Endothelial cell of umbilical vein (primary cell): ENCODE results near the gene SDC1. TPM values are rescaled to one million over a fixed set of nuclear protein-coding genes. Genes with fewer than 3 reads are reported as not detected.

ENCODE experiments used
- BruUV-seq: library from RNA; stranded (reverse); fragments of 400-500 nt; replicated peaks from 2 replicates; lab custom pipeline; 2021; lab: Mats Ljungman, UMichigan
- CTCF ChIA-PET: fragments of 300-600, 350-600 bp; sonication (Branson Sonifier 250); formaldehyde crosslinking; loops from one replicate; lab custom pipeline; 2021; ENCODE audit warnings: antibody characterized with exemption, inconsistent platforms; lab: Charles Lee
- POLR2A ChIA-PET: fragments of 300-600, 350-600 bp; sonication (Branson Sonifier 250); formaldehyde crosslinking; loops from one replicate; lab custom pipeline; 2021; ENCODE audit warnings: antibody characterized with exemption, inconsistent platforms; lab: Charles Lee
- DNase-seq: peaks from one replicate; pipeline ENCODE4 v3.0.0-alpha.2; 2011; ENCODE audit warnings: low read depth, low spot score
- FAIRE-seq: peaks from 2 replicates; lab custom pipeline; 2011; peaks lifted over from hg19 to GRCh38; lab: Jason Lieb, UNC
- H2AFZ ChIP-seq: 2 replicates; pipeline ENCODE4 v1.6.0; 2012; ENCODE audit warnings: low read depth, low read length, control low read depth, inconsistent platforms
- H3K27ac ChIP-seq: 2 replicates; pipeline ENCODE4 v1.5.1; 2011; ENCODE audit warnings: low read depth, mild to moderate bottlenecking, control low read depth, low read length, moderate library complexity; ENCODE audit not compliant: insufficient read depth
- H3K27me3 ChIP-seq, 2 experiments: 2 replicates each; pipeline versions ENCODE4 v1.6.0 to v1.6.1; 2011; ENCODE audit warnings: low read length in 2 of 2, mixed read lengths in 1 of 2; ENCODE audit not compliant: control insufficient read depth in 2 of 2, insufficient read depth in 2 of 2
- H3K36me3 ChIP-seq, 2 experiments: 2 replicates in 1 of 2; 3 replicates in 1 of 2; pipeline ENCODE4 v1.5.1; 2011; ENCODE audit warnings: low read length in 2 of 2, mild to moderate bottlenecking in 1 of 2, moderate library complexity in 1 of 2; ENCODE audit not compliant: control insufficient read depth in 2 of 2, insufficient read depth in 2 of 2; ENCODE audit errors: extremely low read depth in 1 of 2
- H3K4me1 ChIP-seq: 3 replicates; pipeline ENCODE4 v1.5.1; 2011; ENCODE audit warnings: mild to moderate bottlenecking, low read length; ENCODE audit not compliant: control insufficient read depth, insufficient read depth; ENCODE audit errors: extremely low read depth
- H3K4me2 ChIP-seq: 2 replicates; pipeline ENCODE4 v1.6.1; 2011; ENCODE audit warnings: low read length, control low read depth, mixed read lengths; ENCODE audit not compliant: insufficient read depth
- H3K4me3 ChIP-seq, 3 experiments: fragments of 200-600 bp in 1 of 3; sonication (generic), shearing (Covaris generic) in 1 of 3; replicated peaks in 1 of 3; 2 replicates each; pipeline ENCODE4 v1.5.1; 2011 to 2016; ENCODE audit warnings: control low read depth in 3 of 3, low read length in 3 of 3, mild to moderate bottlenecking in 2 of 3, inconsistent platforms in 1 of 3, low read depth in 1 of 3, moderate library complexity in 1 of 3; ENCODE audit not compliant: insufficient read depth in 1 of 3
- H3K79me2 ChIP-seq: 2 replicates; pipeline ENCODE4 v1.6.0; 2012; ENCODE audit warnings: low read length, inconsistent platforms; ENCODE audit not compliant: control insufficient read depth, insufficient read depth
- H3K9ac ChIP-seq: replicated peaks from 2 replicates; pipeline ENCODE3; 2011; ENCODE audit warnings: low read length, control low read depth; ENCODE audit not compliant: insufficient read depth; ENCODE audit errors: extremely low read depth
- H3K9me1 ChIP-seq: replicated peaks from 3 replicates; pipeline ENCODE4 v1.6.0; 2011; ENCODE audit warnings: mild to moderate bottlenecking, low read length; ENCODE audit not compliant: control insufficient read depth, insufficient read depth; ENCODE audit errors: extremely low read depth
- H3K9me3 ChIP-seq: replicated peaks from 2 replicates; pipeline ENCODE4 v1.5.1; 2012; ENCODE audit warnings: low read length, inconsistent platforms; ENCODE audit not compliant: control insufficient read depth, insufficient read depth
- H4K20me1 ChIP-seq: replicated peaks from 2 replicates; pipeline ENCODE3; 2011; ENCODE audit warnings: mild to moderate bottlenecking, low read length; ENCODE audit not compliant: control insufficient read depth, insufficient read depth; ENCODE audit errors: extremely low read depth
- EZH2 ChIP-seq: IDR thresholded peaks from 2 replicates; pipeline ENCODE4 v1.6.1; 2012; ENCODE audit warnings: borderline replicate concordance, low read depth, mild to moderate bottlenecking, moderate library complexity, low read length, inconsistent platforms; ENCODE audit not compliant: severe bottlenecking
- FOS ChIP-seq: IDR thresholded peaks from 2 replicates; pipeline ENCODE4 v1.6.1; 2011; ENCODE audit warnings: mild to moderate bottlenecking, low read length, moderate library complexity, borderline replicate concordance; ENCODE audit not compliant: insufficient read depth
- GATA2 ChIP-seq: IDR thresholded peaks from 2 replicates; pipeline ENCODE4 v1.7.0; 2011; ENCODE audit warnings: low read depth, mild to moderate bottlenecking, moderate library complexity, mixed read lengths, low read length; ENCODE audit not compliant: insufficient read length, insufficient read depth
- JUN ChIP-seq: IDR thresholded peaks from 2 replicates; pipeline ENCODE4 v1.6.1; 2011; ENCODE audit warnings: borderline replicate concordance, low read depth; ENCODE audit not compliant: insufficient read length, insufficient read depth
- MYC ChIP-seq: IDR thresholded peaks from one replicate; pipeline ENCODE4 v1.6.1; 2011; ENCODE audit warnings: mild to moderate bottlenecking, low read depth, low read length
- POLR2A ChIP-seq: IDR thresholded peaks from 2 replicates; pipeline ENCODE4 v1.6.1; 2012; ENCODE audit warnings: low read depth, mild to moderate bottlenecking, control low read depth, low read length
- POLR2AphosphoS5 ChIP-seq: IDR thresholded peaks from 2 replicates; pipeline ENCODE4 v1.6.1; 2012; ENCODE audit warnings: low read depth, mild to moderate bottlenecking, control low read depth, low read length, moderate library complexity; ENCODE audit not compliant: insufficient read depth
- dilution Hi-C: fragments of 300-500 bp; cut with MboI; formaldehyde crosslinking; loops from one replicate; pipeline ENCODE4 v1.15.0; 2019; ENCODE audit warnings: low sequenced_read_pairs; ENCODE audit not compliant: extremely low pct_ligation_motif_present
- intact Hi-C: fragments of 100-400 bp; cut with micrococcal nuclease; formaldehyde crosslinking; loops from one replicate; pipeline ENCODE4 v1.10.0; 2022
- polyA plus RNA-seq, 4 experiments: library from polyadenylated mRNA; depleted of rRNA in 3 of 4; stranded (reverse) in 3 of 4; unstranded in 1 of 4; fragments of >200 nt; gene quantifications; 2 replicates each; pipeline versions ENCODE4 v1.2.1 to v1.2.3, GENCODE V29; 2011 to 2012; ENCODE audit warnings: missing spikeins in 1 of 4
- total RNA-seq: library from RNA; stranded (reverse); gene quantifications from 2 replicates; pipeline ENCODE4 v1.2.3, GENCODE V29; 2021
- TF ChIP-seq, protein P1 (sequence below): IDR thresholded peaks from 2 replicates; pipeline ENCODE4 v1.6.1; 2011; ENCODE audit not compliant: insufficient read depth, insufficient read length
- TF ChIP-seq, protein P2 (sequence below), 2 donors: IDR thresholded peaks; 1 replicate in 1 of 2; 2 replicates in 1 of 2; pipeline ENCODE4 v1.5.1; 2011; ENCODE audit warnings: low read length in 2 of 2, mild to moderate bottlenecking in 2 of 2, moderate library complexity in 2 of 2, control low read depth in 1 of 2, inconsistent platforms in 1 of 2, low read depth in 1 of 2; ENCODE audit not compliant: insufficient read depth in 1 of 2; ENCODE audit errors: extremely low read depth in 1 of 2

The SDC1 gene
- total and polyA plus RNA-seq, 2 donors (not counting 3 experiments of a cell fraction or from before 2014, with no cell fraction given), result 3.2 to 4.0 TPM

- dilution Hi-C loops (no loop called here), intact Hi-C loops (no loop called here)
- no peak overlapping the region for H3K27ac ChIP-seq
- no peaks in the 10 kb centered on the region for H3K9me1 ChIP-seq
- no peak overlapping the region for H3K9ac ChIP-seq
- peaks cover 4% of the 10 kb centered on the region for H3K4me1 ChIP-seq
- H3K9me3 ChIP-seq, result no peaks in the 10 kb centered on the region
- no peak overlapping the region for H3K4me2 ChIP-seq
- H2AFZ ChIP-seq, result no peak overlapping the region
- ChIA-PET POLR2A (no interaction called here), CTCF (interaction anchor here (1.6 kb wide), 1 partner anchor 126 kb away, joined by 6 read pairs; no protein-coding TSS in a partner anchor)
- DNase-seq, result no peak
- H4K20me1 ChIP-seq, result no peaks in the 10 kb centered on the region
- BruUV-seq, result no TSS peak
- no peaks in the 10 kb centered on the region for H3K79me2 ChIP-seq
- TF ChIP-seq JUN (no peak), POLR2A (no peak), POLR2AphosphoS5 (no peak), FOS (no peak), GATA2 (no peak), MYC (no peak), EZH2 (no peak)
- TF ChIP-seq, protein P1, sequence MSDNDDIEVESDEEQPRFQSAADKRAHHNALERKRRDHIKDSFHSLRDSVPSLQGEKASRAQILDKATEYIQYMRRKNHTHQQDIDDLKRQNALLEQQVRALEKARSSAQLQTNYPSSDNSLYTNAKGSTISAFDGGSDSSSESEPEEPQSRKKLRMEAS, result no peak
- TF ChIP-seq, protein P2, sequence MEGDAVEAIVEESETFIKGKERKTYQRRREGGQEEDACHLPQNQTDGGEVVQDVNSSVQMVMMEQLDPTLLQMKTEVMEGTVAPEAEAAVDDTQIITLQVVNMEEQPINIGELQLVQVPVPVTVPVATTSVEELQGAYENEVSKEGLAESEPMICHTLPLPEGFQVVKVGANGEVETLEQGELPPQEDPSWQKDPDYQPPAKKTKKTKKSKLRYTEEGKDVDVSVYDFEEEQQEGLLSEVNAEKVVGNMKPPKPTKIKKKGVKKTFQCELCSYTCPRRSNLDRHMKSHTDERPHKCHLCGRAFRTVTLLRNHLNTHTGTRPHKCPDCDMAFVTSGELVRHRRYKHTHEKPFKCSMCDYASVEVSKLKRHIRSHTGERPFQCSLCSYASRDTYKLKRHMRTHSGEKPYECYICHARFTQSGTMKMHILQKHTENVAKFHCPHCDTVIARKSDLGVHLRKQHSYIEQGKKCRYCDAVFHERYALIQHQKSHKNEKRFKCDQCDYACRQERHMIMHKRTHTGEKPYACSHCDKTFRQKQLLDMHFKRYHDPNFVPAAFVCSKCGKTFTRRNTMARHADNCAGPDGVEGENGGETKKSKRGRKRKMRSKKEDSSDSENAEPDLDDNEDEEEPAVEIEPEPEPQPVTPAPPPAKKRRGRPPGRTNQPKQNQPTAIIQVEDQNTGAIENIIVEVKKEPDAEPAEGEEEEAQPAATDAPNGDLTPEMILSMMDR (IDR thresholded peaks at IDR 0.05; ENCODE audit: extremely low read depth in 1 of 2, insufficient read depth in 1 of 2, low read depth in 1 of 2, low read length in 2 of 2), result no peak
- peaks cover under 1 to 5% of the 10 kb centered on the region in 2 experiments for H3K27me3 ChIP-seq
- no peak for FAIRE-seq
- no peaks in the 10 kb centered on the region for H3K36me3 ChIP-seq
- no peak overlapping the region for H3K4me3 ChIP-seq
Measured at GRCh38 chr2:20232837-20233207, 7.9 kb upstream of the SDC1 start.
